Osteoblast (primary cell): ENCODE results near the gene PBX3. TPM values are rescaled to one million over a fixed set of nuclear protein-coding genes. Genes with fewer than 3 reads are reported as not detected.

ENCODE experiments used
- DNase-seq: peaks from one replicate; pipeline ENCODE4 v3.0.0; 2011; ENCODE audit warnings: low spot score, mixed read lengths; ENCODE audit not compliant: insufficient read length; ENCODE audit errors: missing footprints
- H2AFZ ChIP-seq: 2 replicates; pipeline ENCODE4 v1.6.0; 2011; ENCODE audit warnings: mild to moderate bottlenecking, low read length
- H3K27ac ChIP-seq: 2 replicates; pipeline ENCODE4 v1.5.1; 2011; ENCODE audit warnings: mild to moderate bottlenecking, low read depth, low read length, moderate library complexity
- H3K27me3 ChIP-seq: 2 replicates; pipeline ENCODE4 v1.6.0; 2012; ENCODE audit warnings: mild to moderate bottlenecking, control low read depth, inconsistent platforms, low read length, moderate library complexity; ENCODE audit not compliant: insufficient read depth
- H3K36me3 ChIP-seq: 2 replicates; pipeline ENCODE4 v1.5.1; 2011; ENCODE audit warnings: mild to moderate bottlenecking, low read length, control low read depth, moderate library complexity; ENCODE audit not compliant: insufficient read depth
- H3K4me1 ChIP-seq: 2 replicates; pipeline ENCODE4 v1.5.1; 2011; ENCODE audit warnings: mild to moderate bottlenecking, low read length, control low read depth, moderate library complexity; ENCODE audit not compliant: insufficient read depth
- H3K4me2 ChIP-seq: 2 replicates; pipeline ENCODE4 v1.6.0; 2011; ENCODE audit warnings: mild to moderate bottlenecking, low read length; ENCODE audit not compliant: insufficient read depth
- H3K4me3 ChIP-seq: fragments of 200-600 bp; sonication (generic); 3 replicates; pipeline ENCODE4 v1.5.1; 2012; ENCODE audit warnings: mild to moderate bottlenecking, low read length, inconsistent platforms; ENCODE audit not compliant: insufficient read depth
- H3K79me2 ChIP-seq: 2 replicates; pipeline ENCODE4 v1.6.0; 2012; ENCODE audit warnings: mild to moderate bottlenecking, low read length, control low read depth, inconsistent platforms; ENCODE audit not compliant: insufficient read depth
- H3K9me3 ChIP-seq: 2 replicates; pipeline ENCODE4 v1.5.1; 2011; ENCODE audit warnings: low read depth, low read length, control low read depth
- H4K20me1 ChIP-seq: 2 replicates; pipeline ENCODE4 v1.6.0; 2012; ENCODE audit warnings: mild to moderate bottlenecking, low read length, control low read depth; ENCODE audit not compliant: insufficient read depth
- total RNA-seq: library from RNA; depleted of rRNA; stranded (reverse); fragments of >200 nt; gene quantifications from 2 replicates; pipeline ENCODE4 v1.2.3, GENCODE V29; 2012
- TF ChIP-seq, protein P1 (sequence below): IDR thresholded peaks from 2 replicates; pipeline ENCODE4 v1.5.1; 2011; ENCODE audit warnings: mild to moderate bottlenecking, low read depth, low read length, moderate library complexity; ENCODE audit errors: extremely low read depth

The PBX3 gene
- total RNA-seq, 1 donor, result 34.7 TPM

DNA sequence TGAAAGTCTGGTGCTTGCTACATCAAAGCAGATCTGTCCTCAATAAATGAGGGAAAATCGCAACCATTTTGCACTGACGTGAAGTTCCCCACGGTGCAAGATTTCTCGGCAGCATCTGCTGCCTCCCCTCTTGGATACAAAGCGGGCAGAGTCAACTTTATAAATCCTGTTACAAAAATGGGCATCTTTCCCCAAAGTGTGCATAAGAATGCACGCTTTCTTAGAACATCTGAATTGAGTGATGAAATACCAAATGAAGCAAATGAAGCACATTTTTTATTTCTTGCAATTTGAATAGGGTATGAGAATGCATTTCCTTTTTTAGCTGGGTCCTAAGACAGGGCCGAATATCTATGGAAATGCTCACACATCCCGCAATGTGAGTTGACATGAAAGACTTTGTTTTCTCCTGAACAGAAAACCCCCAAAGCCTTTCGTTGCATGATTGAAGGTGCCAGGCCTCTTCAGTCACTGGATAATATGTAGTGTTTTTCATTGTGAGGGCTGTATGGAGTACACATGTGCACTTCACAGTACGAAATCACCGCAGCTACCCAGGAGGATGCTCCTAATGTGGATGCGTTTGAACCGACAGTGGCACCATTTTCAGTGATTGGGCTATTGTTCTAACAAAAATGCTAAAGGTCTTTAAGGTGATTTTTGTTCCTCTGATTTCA, 20.6 kb upstream of the PBX3 start:
- no peak for DNase-seq
- Histone ChIP-seq H3K4me3 (no peak overlapping the region), H4K20me1 (no peaks in the 10 kb centered on the region), H3K79me2 (no peaks in the 10 kb centered on the region), H3K4me2 (no peak overlapping the region), H2AFZ (peak overlapping the region; percentile 22), H3K27ac (no peak overlapping the region), H3K27me3 (peaks cover 13% of the 10 kb centered on the region), H3K4me1 (no peaks in the 10 kb centered on the region), H3K36me3 (no peaks in the 10 kb centered on the region), H3K9me3 (no peaks in the 10 kb centered on the region)
- TF ChIP-seq, protein P1, sequence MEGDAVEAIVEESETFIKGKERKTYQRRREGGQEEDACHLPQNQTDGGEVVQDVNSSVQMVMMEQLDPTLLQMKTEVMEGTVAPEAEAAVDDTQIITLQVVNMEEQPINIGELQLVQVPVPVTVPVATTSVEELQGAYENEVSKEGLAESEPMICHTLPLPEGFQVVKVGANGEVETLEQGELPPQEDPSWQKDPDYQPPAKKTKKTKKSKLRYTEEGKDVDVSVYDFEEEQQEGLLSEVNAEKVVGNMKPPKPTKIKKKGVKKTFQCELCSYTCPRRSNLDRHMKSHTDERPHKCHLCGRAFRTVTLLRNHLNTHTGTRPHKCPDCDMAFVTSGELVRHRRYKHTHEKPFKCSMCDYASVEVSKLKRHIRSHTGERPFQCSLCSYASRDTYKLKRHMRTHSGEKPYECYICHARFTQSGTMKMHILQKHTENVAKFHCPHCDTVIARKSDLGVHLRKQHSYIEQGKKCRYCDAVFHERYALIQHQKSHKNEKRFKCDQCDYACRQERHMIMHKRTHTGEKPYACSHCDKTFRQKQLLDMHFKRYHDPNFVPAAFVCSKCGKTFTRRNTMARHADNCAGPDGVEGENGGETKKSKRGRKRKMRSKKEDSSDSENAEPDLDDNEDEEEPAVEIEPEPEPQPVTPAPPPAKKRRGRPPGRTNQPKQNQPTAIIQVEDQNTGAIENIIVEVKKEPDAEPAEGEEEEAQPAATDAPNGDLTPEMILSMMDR, result no peak

- H3K4me3 ChIP-seq, result no peak overlapping the region
- no peaks in the 10 kb centered on the region for H3K9me3 ChIP-seq
- DNase-seq, result no peak
- H3K4me2 ChIP-seq, result no peak overlapping the region
- peaks cover 13% of the 10 kb centered on the region for H3K27me3 ChIP-seq
- no peaks in the 10 kb centered on the region for H4K20me1 ChIP-seq
- TF ChIP-seq, protein P1, result no peak
- no peaks in the 10 kb centered on the region for H3K4me1 ChIP-seq
- no peak overlapping the region for H3K27ac ChIP-seq
- H3K36me3 ChIP-seq, result no peaks in the 10 kb centered on the region
- H3K79me2 ChIP-seq, result no peaks in the 10 kb centered on the region
- no peak overlapping the region for H2AFZ ChIP-seq
Measured at GRCh38 chr9:125730168-125730567, 17.0 kb upstream of the PBX3 start.

DNA sequence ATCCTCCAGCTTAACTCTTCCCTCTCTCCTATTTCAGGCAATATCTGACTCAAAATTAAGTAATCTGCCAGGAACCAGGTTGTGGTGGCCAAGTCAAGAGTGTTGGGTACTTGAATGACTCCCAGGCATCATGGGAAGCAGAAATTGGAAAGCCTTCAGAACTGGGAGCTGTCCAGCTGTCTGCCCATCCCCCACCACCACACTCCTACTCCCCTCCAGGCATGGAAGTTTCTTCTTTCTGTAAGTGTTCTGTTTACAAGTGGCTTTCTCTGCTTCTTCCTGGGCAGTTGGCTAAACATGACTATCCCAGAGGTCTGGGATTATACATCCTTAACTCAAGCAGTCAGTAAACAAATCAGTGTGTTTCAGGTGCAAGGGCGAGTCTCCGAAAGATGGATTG, 14.6 kb upstream of the PBX3 start:
- Histone ChIP-seq H2AFZ (no peak overlapping the region), H3K36me3 (no peaks in the 10 kb centered on the region), H3K4me3 (no peak overlapping the region), H4K20me1 (no peaks in the 10 kb centered on the region), H3K4me2 (no peak overlapping the region), H3K9me3 (no peaks in the 10 kb centered on the region), H3K4me1 (no peaks in the 10 kb centered on the region), H3K79me2 (no peaks in the 10 kb centered on the region), H3K27ac (no peak overlapping the region), H3K27me3 (peaks cover 13% of the 10 kb centered on the region)
- TF ChIP-seq, protein P1, result no peak
- DNase-seq, result peak; percentile 26

- DNase-seq, result peak; percentile 79
- H3K79me2 ChIP-seq, result no peaks in the 10 kb centered on the region
- TF ChIP-seq, protein P1, result no peak
Measured at GRCh38 chr9:125739436-125739835, 7.7 kb upstream of the PBX3 start.

More at GRCh38 chr9:125739436-125739835, 7.7 kb upstream of the PBX3 start:
- no peak overlapping the region for H3K4me3 ChIP-seq
- H3K27me3 ChIP-seq, result no peaks in the 10 kb centered on the region
- H3K27ac ChIP-seq, result no peak overlapping the region
- no peak overlapping the region for H2AFZ ChIP-seq
- no peak overlapping the region for H3K4me2 ChIP-seq
- H3K36me3 ChIP-seq, result no peaks in the 10 kb centered on the region
- H3K4me1 ChIP-seq, result peaks cover 7% of the 10 kb centered on the region
- no peaks in the 10 kb centered on the region for H3K9me3 ChIP-seq
- H4K20me1 ChIP-seq, result no peaks in the 10 kb centered on the region
